Erythroblast (primary cell): ENCODE results near the gene RPL19.

Experiments
- GATA1 ChIP-seq: IDR thresholded peaks from 2 replicates; pipeline ENCODE4 v1.6.1; 2011; ENCODE audit warnings: low read depth, mild to moderate bottlenecking, control low read depth, low read length, moderate library complexity
- POLR2A ChIP-seq: IDR thresholded peaks from 2 replicates; pipeline ENCODE4 v1.6.1; 2011; ENCODE audit warnings: mild to moderate bottlenecking, low read length

GRCh38 chr17:39198186-39198566 is 1.9 kb upstream of the RPL19 start:
- TF ChIP-seq POLR2A (no peak), GATA1 (no peak)
